ENCODE data around the gene NAPG. TPM values are rescaled to one million over a fixed set of nuclear protein-coding genes. Genes with fewer than 3 reads are reported as not detected.

NAPG gene
- total RNA-seq, 1 experiment from 2014 or later, result 54.0 TPM

DNA sequence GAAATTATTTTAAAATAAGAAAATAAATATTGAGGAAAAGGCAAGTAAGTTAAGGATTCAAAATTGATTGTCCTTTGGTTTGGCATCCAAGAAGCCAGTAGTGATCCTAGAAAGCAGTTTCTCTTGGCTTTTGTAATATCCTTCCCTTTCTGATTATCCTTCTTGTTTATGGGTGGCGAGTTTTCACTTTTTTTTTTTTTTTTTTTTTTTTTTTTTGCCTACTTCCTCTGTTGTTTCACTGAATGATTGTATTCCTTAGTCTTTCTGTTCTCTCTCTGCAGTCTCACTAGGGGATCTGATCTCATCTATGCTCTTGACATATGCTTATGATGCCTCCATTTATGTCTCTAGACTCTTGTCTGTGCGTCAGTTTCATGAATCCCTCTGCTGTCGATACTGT, 4.2 kb downstream of the NAPG start:
- CTCF ChIA-PET, result no interaction called here
- POLR2A ChIA-PET (ENCODE audit: low non-redundant PET), result no interaction called here
- H3K4me1 ChIP-seq (ENCODE audit: insufficient read depth, low read length, poor library complexity, severe bottlenecking), result peaks cover 19% of the 10 kb centered on the region

GRCh38 chr18:10530852-10531251, 5.0 kb downstream of the NAPG start:
- Histone ChIP-seq H3K4me1 (ENCODE audit: insufficient read depth, low read length, poor library complexity, severe bottlenecking) (peaks cover 19% of the 10 kb centered on the region), H3K27me3 (replicated peaks; ENCODE audit: insufficient read depth, low read depth, low read length, poor library complexity) (no peaks in the 10 kb centered on the region), H3K36me3 (ENCODE audit: insufficient read depth, low read length, poor library complexity, severe bottlenecking) (no peaks in the 10 kb centered on the region), H3K4me3 (ENCODE audit: low read depth, low read length, poor library complexity, severe bottlenecking) (no peak overlapping the region), H3K27ac (ENCODE audit: low read depth, low read length, poor library complexity, severe bottlenecking) (no peak overlapping the region), H3K9me3 (ENCODE audit: low read depth, low read length, poor library complexity, severe bottlenecking) (no peaks in the 10 kb centered on the region)
- intact Hi-C loops (cut with micrococcal nuclease; ENCODE audit: unreplicated experiment), result no loop called here
- no peak for TF ChIP-seq CTCF (conservative IDR thresholded peaks at IDR 0.05; ENCODE audit: low read depth, low read length)
- TF ChIP-seq EZH2 (IDR thresholded peaks at IDR 0.05; ENCODE audit: borderline replicate concordance, low read depth, low read length, poor library complexity, severe bottlenecking), result no peak
- no peak for DNase-seq (ENCODE audit: low spot score)
- ChIA-PET POLR2A (ENCODE audit: low non-redundant PET) (no interaction called here), CTCF (no interaction called here)
- no TSS peak for BruUV-seq (replicated peaks)

More for the DNA sequence above, 4.2 kb downstream of the NAPG start:
- no peak for DNase-seq (ENCODE audit: low spot score)
- Histone ChIP-seq H3K4me3 (ENCODE audit: low read depth, low read length, poor library complexity, severe bottlenecking) (no peak overlapping the region), H3K9me3 (ENCODE audit: low read depth, low read length, poor library complexity, severe bottlenecking) (no peaks in the 10 kb centered on the region), H3K27me3 (replicated peaks; ENCODE audit: insufficient read depth, low read depth, low read length, poor library complexity) (no peaks in the 10 kb centered on the region), H3K27ac (ENCODE audit: low read depth, low read length, poor library complexity, severe bottlenecking) (no peak overlapping the region), H3K36me3 (ENCODE audit: insufficient read depth, low read length, poor library complexity, severe bottlenecking) (no peaks in the 10 kb centered on the region)
- BruUV-seq (replicated peaks), result no TSS peak
- TF ChIP-seq CTCF (conservative IDR thresholded peaks at IDR 0.05; ENCODE audit: low read depth, low read length) (no peak), EZH2 (IDR thresholded peaks at IDR 0.05; ENCODE audit: borderline replicate concordance, low read depth, low read length, poor library complexity, severe bottlenecking) (no peak)
- intact Hi-C loops (cut with micrococcal nuclease; ENCODE audit: unreplicated experiment), result no loop called here

DNA sequence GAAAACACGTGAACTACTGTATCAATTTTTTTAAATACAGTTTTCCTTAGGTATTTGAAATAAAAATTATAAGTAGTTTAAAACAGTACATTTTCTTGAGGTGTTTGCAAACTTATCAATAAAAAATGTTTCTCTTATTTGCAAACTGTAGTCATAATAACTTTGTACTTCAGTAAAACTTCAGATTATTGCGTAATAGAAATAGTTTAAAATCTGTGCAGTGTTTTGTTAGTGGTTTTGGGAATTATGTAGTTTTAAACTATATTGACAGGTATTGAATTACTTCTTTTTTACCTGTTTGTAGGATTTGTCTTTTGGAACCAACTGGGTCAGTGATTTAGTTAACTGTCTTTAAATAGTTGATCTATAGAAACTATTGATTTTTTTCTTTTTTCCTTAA, 7.3 kb downstream of the NAPG start:
- no peak overlapping the region for H3K4me3 ChIP-seq (ENCODE audit: low read depth, low read length, poor library complexity, severe bottlenecking)
- TF ChIP-seq EZH2 (IDR thresholded peaks at IDR 0.05; ENCODE audit: borderline replicate concordance, low read depth, low read length, poor library complexity, severe bottlenecking), result no peak
- no peak for TF ChIP-seq CTCF (conservative IDR thresholded peaks at IDR 0.05; ENCODE audit: low read depth, low read length)
- DNase-seq (ENCODE audit: low spot score), result no peak
- no peaks in the 10 kb centered on the region for H3K27me3 ChIP-seq (replicated peaks; ENCODE audit: insufficient read depth, low read depth, low read length, poor library complexity)
- intact Hi-C loops (cut with micrococcal nuclease; ENCODE audit: unreplicated experiment), result no loop called here
- ChIA-PET CTCF (no interaction called here), POLR2A (ENCODE audit: low non-redundant PET) (no interaction called here)
- no peaks in the 10 kb centered on the region for H3K9me3 ChIP-seq (ENCODE audit: low read depth, low read length, poor library complexity, severe bottlenecking)
- no peaks in the 10 kb centered on the region for H3K36me3 ChIP-seq (ENCODE audit: insufficient read depth, low read length, poor library complexity, severe bottlenecking)
- H3K4me1 ChIP-seq (ENCODE audit: insufficient read depth, low read length, poor library complexity, severe bottlenecking), result peaks cover 16% of the 10 kb centered on the region
- BruUV-seq (replicated peaks), result no TSS peak
- no peak overlapping the region for H3K27ac ChIP-seq (ENCODE audit: low read depth, low read length, poor library complexity, severe bottlenecking)
